Measurements from ENCODE around the gene ATG101. TPM values are rescaled to one million over a fixed set of nuclear protein-coding genes. Genes with fewer than 3 reads are reported as not detected.

The ATG101 gene
- total and polyA plus RNA-seq, 8 donors: 19.7 to 42.4 (median 25.1) TPM

DNA sequence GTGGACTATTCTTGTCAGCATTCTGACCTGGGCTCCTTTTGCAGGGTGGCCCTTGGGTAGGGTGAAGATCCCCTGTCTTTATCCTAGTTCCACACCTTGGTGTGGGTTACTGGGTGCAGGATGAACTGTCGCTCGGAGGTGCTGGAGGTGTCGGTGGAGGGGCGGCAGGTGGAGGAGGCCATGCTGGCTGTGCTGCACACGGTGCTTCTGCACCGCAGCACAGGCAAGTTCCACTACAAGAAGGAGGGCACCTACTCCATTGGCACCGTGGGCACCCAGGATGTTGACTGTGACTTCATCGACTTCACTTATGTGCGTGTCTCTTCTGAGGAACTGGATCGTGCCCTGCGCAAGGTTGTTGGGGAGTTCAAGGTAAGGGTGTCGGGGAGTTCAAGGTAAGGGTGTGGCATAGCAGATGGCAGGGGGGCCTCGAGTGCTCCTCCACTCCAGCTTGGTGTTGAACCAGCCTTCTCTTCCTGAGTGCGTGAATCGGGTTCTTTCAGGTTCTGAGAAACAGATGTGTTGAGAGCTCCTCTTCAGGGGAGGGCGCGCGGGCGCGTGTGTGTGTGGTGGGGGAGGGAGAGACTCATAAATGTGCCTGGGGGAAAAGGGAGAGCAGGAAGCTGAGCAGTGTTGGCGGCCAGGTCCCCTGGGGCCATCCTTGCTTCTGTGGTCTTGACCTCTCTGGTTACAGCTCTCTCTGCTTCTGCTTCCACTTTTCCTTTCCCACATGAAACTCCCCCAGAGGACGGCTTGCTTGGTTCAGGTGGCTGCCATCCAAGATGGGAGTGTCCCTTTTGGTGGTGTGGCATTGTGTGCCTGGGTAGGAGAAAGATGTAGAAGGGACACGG, 4.0 kb downstream of the ATG101 start:
- Histone ChIP-seq H3K9me3 (no peaks in the 10 kb centered on the region), H3K4me3 (no peak overlapping the region), H3K36me3 (peaks cover 0 to 65% of the 10 kb centered on the region in 2 donors), H3K4me1 (peaks cover 19 to 45% of the 10 kb centered on the region in 2 donors), H3K27ac (no peak overlapping the region), H3K27me3 (no peaks in the 10 kb centered on the region)
- ATAC-seq (no peak), DNase-seq (no peak)
- TF ChIP-seq, protein P1, sequence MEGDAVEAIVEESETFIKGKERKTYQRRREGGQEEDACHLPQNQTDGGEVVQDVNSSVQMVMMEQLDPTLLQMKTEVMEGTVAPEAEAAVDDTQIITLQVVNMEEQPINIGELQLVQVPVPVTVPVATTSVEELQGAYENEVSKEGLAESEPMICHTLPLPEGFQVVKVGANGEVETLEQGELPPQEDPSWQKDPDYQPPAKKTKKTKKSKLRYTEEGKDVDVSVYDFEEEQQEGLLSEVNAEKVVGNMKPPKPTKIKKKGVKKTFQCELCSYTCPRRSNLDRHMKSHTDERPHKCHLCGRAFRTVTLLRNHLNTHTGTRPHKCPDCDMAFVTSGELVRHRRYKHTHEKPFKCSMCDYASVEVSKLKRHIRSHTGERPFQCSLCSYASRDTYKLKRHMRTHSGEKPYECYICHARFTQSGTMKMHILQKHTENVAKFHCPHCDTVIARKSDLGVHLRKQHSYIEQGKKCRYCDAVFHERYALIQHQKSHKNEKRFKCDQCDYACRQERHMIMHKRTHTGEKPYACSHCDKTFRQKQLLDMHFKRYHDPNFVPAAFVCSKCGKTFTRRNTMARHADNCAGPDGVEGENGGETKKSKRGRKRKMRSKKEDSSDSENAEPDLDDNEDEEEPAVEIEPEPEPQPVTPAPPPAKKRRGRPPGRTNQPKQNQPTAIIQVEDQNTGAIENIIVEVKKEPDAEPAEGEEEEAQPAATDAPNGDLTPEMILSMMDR (IDR thresholded peaks at IDR 0.05): no peak
- intact Hi-C loops (cut with DNase I): no loop called here

DNA sequence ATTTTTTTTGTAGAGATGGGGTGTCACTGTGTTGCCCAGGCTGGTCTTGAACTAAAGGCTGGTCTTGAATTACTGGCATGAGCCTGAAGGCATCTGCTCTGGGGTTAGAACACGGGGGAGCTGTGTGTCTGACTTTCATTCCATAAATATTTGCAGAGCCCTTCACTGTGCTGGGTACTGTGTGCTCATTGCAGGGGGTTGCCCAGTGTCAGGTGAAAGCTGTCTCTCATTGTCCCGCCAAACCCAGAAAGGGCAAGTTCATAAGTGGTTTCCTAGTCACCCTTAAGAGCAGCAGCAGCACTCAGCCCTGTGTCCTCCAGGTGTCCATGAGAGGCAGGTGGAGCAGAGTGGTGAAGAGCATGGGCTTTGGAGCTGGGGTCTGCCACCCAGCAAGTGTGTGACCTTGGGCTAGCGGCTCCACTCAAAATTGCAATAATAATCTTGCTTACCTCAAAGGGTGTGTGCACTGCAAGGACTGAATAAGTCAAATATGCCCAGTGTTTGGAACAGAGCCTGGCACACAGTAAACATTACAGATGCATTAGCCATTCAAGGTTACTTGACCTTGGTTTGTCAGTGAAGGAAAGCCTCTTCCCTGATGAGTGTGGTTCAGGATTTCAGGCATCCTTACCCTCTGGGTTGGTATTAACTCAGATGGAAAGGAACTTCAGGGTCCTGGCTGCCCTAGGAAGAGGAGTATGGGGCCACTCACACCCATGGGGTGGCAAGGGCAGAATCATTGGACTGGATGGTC, 5.4 kb downstream of the ATG101 start:
- Histone ChIP-seq H3K27ac (peak overlapping the region in 1 of 2 donors; percentile 59), H3K27me3 (no peaks in the 10 kb centered on the region), H3K4me3 (no peak overlapping the region), H3K36me3 (peaks cover 0 to 79% of the 10 kb centered on the region in 2 donors), H3K4me1 (peaks cover 20 to 39% of the 10 kb centered on the region in 2 donors), H3K9me3 (no peaks in the 10 kb centered on the region)
- TF ChIP-seq, protein P1 (IDR thresholded peaks at IDR 0.05): no peak
- DNase-seq (no peak), ATAC-seq (peak; percentile 71)
- intact Hi-C loops (cut with DNase I): no loop called here

DNA sequence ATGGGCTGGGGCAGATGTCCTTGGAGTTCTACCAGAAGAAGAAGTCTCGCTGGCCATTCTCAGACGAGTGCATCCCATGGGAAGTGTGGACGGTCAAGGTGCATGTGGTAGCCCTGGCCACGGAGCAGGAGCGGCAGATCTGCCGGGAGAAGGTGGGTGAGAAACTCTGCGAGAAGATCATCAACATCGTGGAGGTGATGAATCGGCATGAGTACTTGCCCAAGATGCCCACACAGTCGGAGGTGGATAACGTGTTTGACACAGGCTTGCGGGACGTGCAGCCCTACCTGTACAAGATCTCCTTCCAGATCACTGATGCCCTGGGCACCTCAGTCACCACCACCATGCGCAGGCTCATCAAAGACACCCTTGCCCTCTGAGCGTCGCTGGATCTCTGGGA, 7.0 kb downstream of the ATG101 start:
- no peak overlapping the region for H3K27ac ChIP-seq
- no peaks in the 10 kb centered on the region for H3K27me3 ChIP-seq
- TF ChIP-seq, protein P1 (IDR thresholded peaks at IDR 0.05): no peak
- ATAC-seq: no peak
- no peak overlapping the region for H3K4me3 ChIP-seq
- H3K36me3 ChIP-seq: peaks cover 0 to 80% of the 10 kb centered on the region in 2 donors
- peaks cover 20 to 38% of the 10 kb centered on the region in 2 donors for H3K4me1 ChIP-seq
- DNase-seq: no peak
- intact Hi-C loops (cut with DNase I): no loop called here
- no peaks in the 10 kb centered on the region for H3K9me3 ChIP-seq

DNA sequence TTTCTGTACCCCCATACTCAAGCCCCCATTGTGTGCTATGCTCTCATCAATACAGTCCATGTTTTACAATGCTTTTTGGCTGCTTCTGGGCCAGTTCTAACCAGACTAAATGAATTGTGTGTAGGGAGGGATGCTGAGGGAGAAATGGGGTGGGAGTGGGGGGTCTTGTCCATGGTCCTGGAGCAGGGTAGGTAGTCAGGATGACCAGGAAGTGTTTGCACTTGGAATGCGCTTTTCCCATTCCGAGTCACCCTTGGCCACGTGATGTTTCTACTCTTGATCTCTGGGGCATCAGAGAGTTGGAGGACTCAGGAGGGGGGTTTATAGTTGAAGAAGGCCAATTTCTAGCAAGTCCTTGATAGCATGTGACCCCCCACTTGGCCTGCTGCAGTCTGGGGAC, 8.5 kb downstream of the ATG101 start:
- peaks cover 0 to 69% of the 10 kb centered on the region in 2 donors for H3K36me3 ChIP-seq

More for the DNA sequence above, 8.5 kb downstream of the ATG101 start:
- no peak overlapping the region for H3K4me3 ChIP-seq
- DNase-seq (peak in 1 of 4 donors; percentile 6), ATAC-seq (no peak)
- no peaks in the 10 kb centered on the region for H3K27me3 ChIP-seq
- H3K27ac ChIP-seq: no peak overlapping the region
- peaks cover 32 to 38% of the 10 kb centered on the region in 2 donors for H3K4me1 ChIP-seq
- intact Hi-C loops (cut with DNase I): no loop called here
- TF ChIP-seq, protein P1 (IDR thresholded peaks at IDR 0.05): no peak
- no peaks in the 10 kb centered on the region for H3K9me3 ChIP-seq
